HCT116 (cell line): ENCODE results near the gene DGCR6L. TPM values are rescaled to one million over a fixed set of nuclear protein-coding genes. Genes with fewer than 3 reads are reported as not detected.

Source experiments
- ATAC-seq: fragments of 200-7000 bp; cut with Tn5 transposase; 2 replicates; pipeline ENCODE4 v1.9.1; 2020; ENCODE audit warnings: mild to moderate bottlenecking, moderate library complexity
- BruUV-seq: library from RNA; stranded (reverse); fragments of 400-500 nt; replicated peaks from 2 replicates; lab custom pipeline; 2021; lab: Mats Ljungman, UMichigan
- CTCF ChIA-PET: fragments of 300-600 bp; sonication (Branson Sonifier 250); formaldehyde crosslinking; loops from one replicate; lab custom pipeline; 2021; ENCODE audit warnings: antibody characterized with exemption; lab: Charles Lee
- POLR2A ChIA-PET: fragments of 300-600, 350-600 bp; sonication (Branson Sonifier 250); formaldehyde crosslinking; loops from one replicate; lab custom pipeline; 2021; ENCODE audit warnings: antibody characterized with exemption; lab: Charles Lee
- RAD21 ChIA-PET, 2 experiments: fragments of 300-600 bp; sonication (Branson Sonifier 250); formaldehyde crosslinking; loops; one replicate each; lab custom pipeline; 2023; ENCODE audit warnings: low total read pairs in 2 of 2; ENCODE audit not compliant: uncharacterized antibody in 2 of 2, unreplicated experiment in 2 of 2, low non-redundant PET in 1 of 2; lab: Charles Lee
- DNase-seq: peaks from one replicate; pipeline ENCODE4 v3.0.0-alpha.2; 2010; ENCODE audit warnings: low read depth, low spot score
- H2AFZ ChIP-seq: fragments of 200-600 bp; shearing (Covaris generic), sonication (generic); 2 replicates; pipeline ENCODE4 v1.6.1; 2017; ENCODE audit warnings: low read depth, mixed run types, mixed read lengths, antibody characterized with exemption, low read length; ENCODE audit not compliant: poor library complexity, severe bottlenecking
- H3K27ac ChIP-seq: 2 replicates; pipeline ENCODE4 v1.5.1; 2012; ENCODE audit warnings: low read depth, low read length
- H3K27me3 ChIP-seq: fragments of 200-600 bp; sonication (generic); 2 replicates; pipeline ENCODE4 v1.6.1; 2016; ENCODE audit warnings: mixed run types, low read length, mixed read lengths; ENCODE audit not compliant: insufficient read depth
- H3K36me3 ChIP-seq, 2 experiments: fragments of 200-500 bp in 1 of 2; fragments of 200-600 bp in 1 of 2; sonication (Bioruptor generic) in 1 of 2; sonication (generic) in 1 of 2; 2 replicates each; pipeline versions ENCODE4 v1.5.1 to v1.6.1; 2014 to 2016; ENCODE audit warnings: low read length in 2 of 2, inconsistent platforms in 1 of 2, mixed read lengths in 1 of 2, mixed run types in 1 of 2; ENCODE audit not compliant: insufficient read depth in 2 of 2, control insufficient read depth in 1 of 2
- H3K4me1 ChIP-seq, 2 experiments: fragments of 200-600 bp in 1 of 2; sonication (generic) in 1 of 2; 2 replicates each; pipeline versions ENCODE4 v1.5.1 to v1.6.1; 2012 to 2017; ENCODE audit warnings: low read length in 2 of 2, inconsistent platforms in 1 of 2, mild to moderate bottlenecking in 1 of 2, mixed read lengths in 1 of 2, mixed run types in 1 of 2, moderate library complexity in 1 of 2; ENCODE audit not compliant: insufficient read depth in 2 of 2, control insufficient read depth in 1 of 2
- H3K4me2 ChIP-seq: fragments of 200-600 bp; sonication (generic); 2 replicates; pipeline ENCODE4 v1.6.1; 2017; ENCODE audit warnings: mixed run types, low read length, mixed read lengths
- H3K4me3 ChIP-seq, 2 experiments: fragments of 200-600 bp in 1 of 2; sonication (generic) in 1 of 2; replicated peaks in 1 of 2; 2 replicates each; pipeline ENCODE4 v1.5.1; 2011 to 2016; ENCODE audit warnings: low read length in 2 of 2, control low read depth in 1 of 2, low read depth in 1 of 2, mild to moderate bottlenecking in 1 of 2, mixed read lengths in 1 of 2, mixed run types in 1 of 2
- H3K79me2 ChIP-seq: fragments of 200-600 bp; sonication (generic); 2 replicates; pipeline ENCODE4 v1.6.1; 2017; ENCODE audit warnings: mild to moderate bottlenecking, mixed run types, low read length, moderate library complexity, mixed read lengths; ENCODE audit not compliant: insufficient read depth
- H3K9ac ChIP-seq: fragments of 200-600 bp; sonication (generic); 2 replicates; pipeline ENCODE4 v1.6.1; 2016; ENCODE audit warnings: low read length, mixed read lengths
- H3K9me2 ChIP-seq: fragments of 200-600 bp; sonication (generic), shearing (Covaris generic); 2 replicates; pipeline ENCODE4 v1.6.1; 2017; ENCODE audit warnings: mixed run types, mild to moderate bottlenecking, moderate library complexity; ENCODE audit not compliant: insufficient read depth
- H3K9me3 ChIP-seq, 2 experiments: fragments of 200-500 bp in 1 of 2; fragments of 200-600 bp in 1 of 2; sonication (Bioruptor generic) in 1 of 2; sonication (generic) in 1 of 2; 2 replicates each; pipeline ENCODE4 v1.6.1; 2014 to 2017; ENCODE audit warnings: low read length in 2 of 2, mixed read lengths in 2 of 2, inconsistent platforms in 1 of 2, low read depth in 1 of 2, mild to moderate bottlenecking in 1 of 2, mixed run types in 1 of 2, moderate library complexity in 1 of 2; ENCODE audit not compliant: control insufficient read depth in 1 of 2, insufficient read depth in 1 of 2
- H4K20me1 ChIP-seq: fragments of 200-600 bp; sonication (generic), shearing (Covaris generic); 2 replicates; pipeline ENCODE4 v1.6.1; 2017; ENCODE audit warnings: mixed run types, mild to moderate bottlenecking, moderate library complexity; ENCODE audit not compliant: insufficient read depth
- ATF3 ChIP-seq: IDR thresholded peaks from 2 replicates; pipeline ENCODE4 v1.6.1; 2012
- CBX3 ChIP-seq: IDR thresholded peaks from 2 replicates; pipeline ENCODE4 v1.6.1; 2012; ENCODE audit warnings: low read depth
- CEBPB ChIP-seq: IDR thresholded peaks from 2 replicates; pipeline ENCODE4 v1.6.1; 2012; ENCODE audit warnings: low read depth
- EZH2 ChIP-seq: fragments of 200-600 bp; sonication (generic); IDR thresholded peaks from 2 replicates; pipeline ENCODE4 v1.6.1; 2017; ENCODE audit warnings: antibody characterized with exemption, mixed run types
- EZH2phosphoT487 ChIP-seq: fragments of 200-600 bp; IDR thresholded peaks from 2 replicates; pipeline ENCODE4 v1.6.1; 2018; ENCODE audit warnings: antibody characterized with exemption, borderline replicate concordance
- FOSL1 ChIP-seq: IDR thresholded peaks from 2 replicates; pipeline ENCODE4 v1.6.1; 2012; ENCODE audit warnings: low read depth
- POLR2AphosphoS5 ChIP-seq: IDR thresholded peaks from 2 replicates; pipeline ENCODE4 v1.6.1; 2011; ENCODE audit warnings: mild to moderate bottlenecking, low read depth, low read length, moderate library complexity
- SIN3A ChIP-seq: IDR thresholded peaks from 2 replicates; pipeline ENCODE4 v1.6.1; 2012; ENCODE audit warnings: low read depth
- SRF ChIP-seq: IDR thresholded peaks from 2 replicates; pipeline ENCODE4 v1.6.1; 2012; ENCODE audit warnings: low read depth
- YY1 ChIP-seq: IDR thresholded peaks from 2 replicates; pipeline ENCODE4 v1.6.1; 2011; ENCODE audit warnings: low read length, low read depth, moderate library complexity, mild to moderate bottlenecking; ENCODE audit not compliant: insufficient replicate concordance; ENCODE audit errors: extremely low read depth
- ZFX ChIP-seq: fragments of 450-650 bp; IDR thresholded peaks from 2 replicates; pipeline ENCODE4 v1.6.1; 2017
- intact Hi-C: fragments of 100-400 bp; cut with micrococcal nuclease; formaldehyde crosslinking; loops from 2 replicates; pipeline ENCODE4 v1.10.0; 2022
- total RNA-seq: library from RNA; stranded (reverse); gene quantifications from one replicate; pipeline ENCODE4 v1.2.1, GENCODE V29; 2021; ENCODE audit not compliant: unreplicated experiment

The DGCR6L gene
- total RNA-seq, 1 experiment from 2014 or later = 44.9 TPM

GRCh38 chr22:20291604-20292063 lies 28.2 kb downstream of the DGCR6L start (continued):
- TF ChIP-seq ATF3 (no peak), YY1 (no peak), SIN3A (no peak), ZFX (no peak)

GRCh38 chr22:20291249-20291586 lies 28.6 kb downstream of the DGCR6L start:
- intact Hi-C loops = no loop called here
- DNase-seq (no peak), ATAC-seq (no peak)
- TF ChIP-seq ATF3 (no peak), CBX3 (no peak), SRF (no peak), EZH2phosphoT487 (no peak), POLR2AphosphoS5 (no peak), FOSL1 (no peak), EZH2 (no peak), CEBPB (no peak), SIN3A (no peak)
- ChIA-PET RAD21 (interaction anchor here in 1 of 2 experiments (1.3 kb wide), 1 partner anchor 134 kb away, joined by 3 read pairs; no protein-coding TSS in a partner anchor), CTCF (interaction anchor here (1.2 kb wide), 1 partner anchor 134 kb away, joined by 3 read pairs; no protein-coding TSS in a partner anchor), POLR2A (no interaction called here)
- BruUV-seq = no TSS peak
- Histone ChIP-seq H3K4me3 (no peak overlapping the region), H3K9me3 (no peaks in the 10 kb centered on the region), H3K4me1 (no peaks in the 10 kb centered on the region), H3K9me2 (no peaks in the 10 kb centered on the region), H3K4me2 (no peak overlapping the region), H3K27ac (no peak overlapping the region), H4K20me1 (no peaks in the 10 kb centered on the region), H3K27me3 (no peaks in the 10 kb centered on the region), H2AFZ (no peak overlapping the region), H3K36me3 (no peaks in the 10 kb centered on the region), H3K79me2 (no peaks in the 10 kb centered on the region), H3K9ac (no peak overlapping the region)
